GM12872 (cell line): ENCODE results near the gene KIF15.

Source experiments
- CTCF ChIP-seq: IDR thresholded peaks from 3 replicates; pipeline ENCODE4 v1.5.1; 2011; ENCODE audit warnings: low read depth, mild to moderate bottlenecking, low read length, moderate library complexity; ENCODE audit not compliant: insufficient read depth

KIF15 gene

GRCh38 chr3:44896440-44896839 lies 134.8 kb downstream of the KIF15 start:
- TF ChIP-seq CTCF, result no peak

GRCh38 chr3:44899683-44900367 lies 138.2 kb downstream of the KIF15 start:
- no peak for TF ChIP-seq CTCF

GRCh38 chr3:44902628-44903027 lies 141.0 kb downstream of the KIF15 start:
- TF ChIP-seq CTCF, result no peak
